NCI-H82 treated with DMSO at 0.1 percent for 48 hours (cell line): Measurements from ENCODE around the gene YPEL1.
"Not testable (repeated sequence)": the region's sequence is repeated elsewhere in the genome, so short reads cannot be mapped to it uniquely, and the experiment has no call there.

ENCODE experiments used
- DNase-seq: peaks from one replicate; lab custom pipeline; 2025; ENCODE audit not compliant: unreplicated experiment; lab: John Stamatoyannopoulos, UW

The YPEL1 gene

GRCh38 chr22:21754523-21754922 lies 18.9 kb upstream of the YPEL1 start:
- no peak for DNase-seq

- no peak for DNase-seq
Observed at GRCh38 chr22:21753374-21754111, 17.9 kb upstream of the YPEL1 start.

GRCh38 chr22:21752276-21752675 lies 16.7 kb upstream of the YPEL1 start:
- DNase-seq: no peak

DNA sequence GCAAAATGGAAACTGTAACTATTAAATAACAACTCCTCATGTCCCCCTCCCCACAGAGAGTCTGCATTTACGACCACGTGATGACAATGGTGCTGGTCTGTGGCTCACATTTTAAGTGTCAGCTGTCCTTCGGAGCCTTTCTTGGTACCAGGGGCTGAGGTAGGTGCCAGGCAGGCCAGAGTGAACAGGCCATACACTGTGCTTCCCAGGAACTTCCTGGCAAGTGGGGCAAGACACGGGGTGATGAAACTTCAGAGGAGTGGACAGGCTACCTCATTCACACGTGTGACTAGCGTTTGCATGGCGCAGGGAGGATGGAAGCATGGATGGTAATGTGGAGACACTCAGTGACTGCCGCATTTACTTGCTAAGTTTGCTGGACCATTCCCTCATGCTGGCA lies 10.4 kb upstream of the YPEL1 start:
- no peak for DNase-seq

DNA sequence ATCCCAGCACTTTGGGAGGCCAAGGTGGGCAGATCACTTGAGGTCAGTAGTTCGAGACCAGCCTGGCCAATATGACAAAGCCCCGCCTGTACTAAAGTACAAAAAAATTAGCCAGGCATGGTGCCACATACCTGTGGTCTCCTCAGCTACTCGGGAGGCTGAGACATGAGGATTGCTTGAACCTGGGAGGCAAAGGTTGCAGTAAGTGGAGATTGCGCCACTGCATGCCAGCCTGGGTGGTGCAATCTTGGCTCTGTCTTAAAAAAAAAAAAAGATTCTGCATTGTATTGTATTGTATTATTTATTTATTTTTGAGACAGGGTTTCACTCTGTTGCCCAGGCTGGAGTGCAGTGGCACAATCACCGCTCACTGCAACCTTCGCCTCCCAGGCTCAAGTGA lies 9.3 kb upstream of the YPEL1 start:
- DNase-seq: not testable (repeated sequence)

GRCh38 chr22:21741790-21742189 lies 6.2 kb upstream of the YPEL1 start:
- DNase-seq: no peak

GRCh38 chr22:21741059-21741458 lies 5.5 kb upstream of the YPEL1 start:
- DNase-seq: no peak

GRCh38 chr22:21739828-21740377 lies 4.3 kb upstream of the YPEL1 start:
- no peak for DNase-seq

- no peak for DNase-seq
Observed at GRCh38 chr22:21738966-21739365, 3.4 kb upstream of the YPEL1 start.

GRCh38 chr22:21738081-21738480 lies 2.5 kb upstream of the YPEL1 start:
- no peak for DNase-seq

DNA sequence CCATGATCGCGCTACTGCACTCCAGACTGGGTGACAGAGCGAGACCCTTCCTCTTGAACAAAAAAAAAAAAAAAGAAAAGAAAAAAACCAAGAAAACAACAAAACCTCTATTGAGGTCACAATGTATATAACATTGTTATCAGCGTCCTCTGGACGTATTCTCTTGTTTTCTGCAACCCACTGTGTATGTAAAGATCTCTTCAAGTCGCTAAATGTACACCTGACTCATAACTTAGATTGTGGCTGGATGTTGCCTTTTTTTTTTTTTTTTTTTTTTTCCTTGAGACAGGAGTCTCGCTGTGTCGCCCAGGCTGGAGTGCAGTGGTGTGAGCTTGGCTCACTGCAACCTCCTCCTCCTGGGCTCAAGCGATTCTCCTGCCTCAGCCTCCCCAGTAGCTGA lies 1.4 kb upstream of the YPEL1 start:
- DNase-seq: no peak

DNA sequence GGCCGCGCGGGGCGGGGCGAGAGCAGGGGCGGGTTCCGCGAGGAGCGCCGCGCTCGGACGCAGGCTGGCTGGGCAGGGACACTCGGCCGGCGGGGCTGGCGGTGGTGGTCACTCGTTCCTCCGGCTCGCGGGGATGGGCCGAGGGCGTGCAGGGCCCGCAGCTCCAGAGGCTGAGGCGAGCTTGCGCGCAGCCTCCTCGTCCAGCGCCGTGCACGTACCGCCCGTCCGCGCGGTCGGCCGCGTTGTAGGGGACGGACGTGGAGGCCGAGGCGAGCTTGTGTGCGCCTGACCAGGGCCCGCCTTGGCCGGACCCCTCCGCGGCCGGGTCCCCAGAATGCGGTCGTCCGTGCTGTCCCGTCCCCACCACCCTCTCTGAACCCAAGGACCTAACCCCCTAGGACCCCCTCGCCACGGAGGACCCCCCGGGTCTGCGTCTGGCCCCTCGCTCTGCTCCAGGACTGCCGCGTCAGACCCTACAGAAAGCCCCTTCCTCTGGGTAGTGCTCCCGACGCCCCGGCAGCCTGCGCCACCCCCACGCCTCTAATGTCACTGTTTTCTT lies 569 bp upstream of the YPEL1 start:
- DNase-seq: no peak

- no peak for DNase-seq
Observed at GRCh38 chr22:21734540-21735199, 924 bp downstream of the YPEL1 start.

DNA sequence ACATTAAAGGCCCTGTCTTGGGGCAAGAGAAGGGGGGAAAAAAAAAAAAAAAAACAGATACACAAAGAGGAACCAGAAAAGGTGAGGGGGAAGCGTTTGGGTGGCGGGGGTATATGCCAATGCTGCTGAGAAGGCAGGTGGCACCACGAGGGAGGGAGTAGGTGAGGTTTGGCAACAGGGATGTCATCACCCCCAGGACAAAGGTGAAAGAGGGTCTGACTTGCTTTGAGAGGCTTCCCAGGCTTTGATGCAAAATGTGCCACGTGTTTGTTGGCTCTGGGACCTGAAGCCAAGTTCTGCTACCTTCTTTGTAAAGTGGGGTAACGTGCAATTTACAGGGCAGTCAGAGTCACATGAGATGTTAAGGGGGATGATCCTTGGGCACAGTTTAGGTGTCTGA lies 4.1 kb downstream of the YPEL1 start:
- no peak for DNase-seq

DNA sequence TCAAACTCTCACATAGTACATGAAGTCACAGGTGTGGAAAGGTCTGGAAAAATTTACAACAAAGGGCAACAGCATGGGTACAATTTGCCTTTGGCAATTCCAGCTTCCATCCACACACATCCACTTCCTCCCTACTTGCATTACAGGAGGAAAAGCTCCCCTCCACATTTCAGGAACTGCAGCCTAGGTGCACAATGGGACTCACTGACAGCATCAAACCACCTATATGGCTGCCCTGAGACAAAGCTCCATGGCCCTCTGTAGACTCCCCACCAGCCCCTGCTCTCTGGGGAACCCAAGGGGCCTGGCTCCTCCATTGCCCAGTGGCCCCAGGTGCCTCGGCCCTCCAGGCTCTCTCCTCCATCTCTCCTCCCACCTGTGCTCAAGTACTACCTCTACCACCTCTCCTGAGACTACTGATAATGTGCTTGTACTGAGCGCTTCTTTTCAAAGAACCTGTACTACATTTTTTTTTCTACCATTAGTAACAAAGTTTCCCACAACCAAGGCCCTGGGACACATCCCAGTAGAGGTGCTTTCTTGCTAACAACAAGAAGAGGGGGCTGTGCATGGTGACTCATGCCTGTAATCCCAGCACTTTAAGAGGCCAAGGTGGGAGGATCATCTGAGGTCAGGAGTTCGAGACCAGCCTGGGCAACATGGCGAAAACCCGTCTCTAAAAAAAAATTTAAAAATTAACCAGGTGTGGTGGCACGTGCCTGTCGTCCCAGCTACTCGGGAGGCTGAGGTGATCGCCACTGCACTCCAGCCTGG lies 4.9 kb downstream of the YPEL1 start:
- no peak for DNase-seq

GRCh38 chr22:21729184-21729583 lies 6.4 kb downstream of the YPEL1 start:
- DNase-seq: not testable (repeated sequence)

GRCh38 chr22:21728270-21728669 lies 7.3 kb downstream of the YPEL1 start:
- DNase-seq: no peak

GRCh38 chr22:21727768-21728167 lies 7.8 kb downstream of the YPEL1 start:
- DNase-seq: no peak

- no peak for DNase-seq
Observed at GRCh38 chr22:21727159-21727558, 8.4 kb downstream of the YPEL1 start.

DNA sequence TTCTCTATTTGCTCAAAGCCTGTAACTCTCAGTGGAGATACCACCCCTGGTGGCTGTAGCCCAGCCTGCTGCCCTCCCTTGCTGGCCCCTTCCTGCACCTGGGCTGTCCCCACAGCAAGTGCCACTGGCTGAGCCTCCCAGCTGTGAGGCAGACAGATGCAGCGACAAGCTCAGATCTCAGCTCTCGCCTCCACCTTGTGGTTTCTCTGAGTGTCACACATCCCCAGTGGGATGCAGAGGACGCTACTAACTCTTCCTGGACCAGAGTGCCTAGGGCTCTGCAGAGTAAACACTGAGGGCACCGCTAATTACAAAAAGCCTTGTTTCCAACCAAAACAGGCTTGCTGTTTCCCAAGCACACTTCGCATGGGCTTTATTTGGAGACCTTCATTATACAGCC lies 8.9 kb downstream of the YPEL1 start:
- no peak for DNase-seq

GRCh38 chr22:21725956-21726649 lies 9.5 kb downstream of the YPEL1 start:
- DNase-seq: no peak
